ENCODE measurements around the gene PIERCE2.
"Not testable (repeated sequence)": the region's sequence is repeated elsewhere in the genome, so short reads cannot be mapped to it uniquely, and the experiment has no call there.

Gene PIERCE2

DNA sequence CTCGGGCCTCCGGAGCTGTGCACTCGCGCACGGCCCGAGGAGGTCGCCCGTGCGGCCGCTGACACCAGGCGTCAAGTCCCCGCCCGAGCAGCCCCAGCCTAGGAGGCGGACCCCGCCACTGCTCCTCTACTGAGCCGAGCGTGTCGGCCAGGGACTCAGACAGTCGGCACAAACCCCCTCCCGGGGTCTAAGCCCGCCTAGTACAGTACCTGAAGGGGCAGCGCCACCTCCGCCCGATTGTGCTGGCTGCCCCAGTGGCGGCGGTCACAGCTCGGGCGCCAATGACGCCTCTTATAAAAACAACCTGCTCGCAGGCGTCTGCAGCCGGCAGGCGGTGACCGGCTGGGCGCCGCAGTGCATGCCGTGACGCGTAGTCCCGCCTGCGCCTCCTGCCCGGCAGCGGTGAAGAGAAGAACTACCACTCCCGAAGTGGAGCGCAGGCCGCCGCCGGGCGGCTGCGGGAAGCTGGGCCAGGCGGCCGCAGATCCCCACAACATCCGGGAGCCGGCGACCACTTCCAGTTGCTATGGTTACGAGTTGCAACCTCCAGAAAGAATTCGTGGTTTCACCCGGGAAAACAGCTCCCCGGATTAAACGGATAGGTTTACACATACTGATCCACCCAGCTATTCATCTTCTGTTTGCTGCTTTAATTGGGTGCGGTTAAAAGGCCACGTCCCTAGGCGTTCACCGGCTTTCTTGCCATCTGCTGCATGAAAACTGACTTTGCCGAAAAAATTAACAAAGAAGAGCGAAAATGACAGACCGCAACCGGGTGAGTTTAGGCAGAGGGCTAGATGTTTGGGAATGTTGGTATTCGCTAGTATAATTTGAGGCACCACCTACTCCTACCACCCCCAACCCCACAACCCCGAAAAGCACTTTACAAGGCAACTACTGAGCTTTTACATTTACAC, at the start of gene PIERCE2, which contains the start of gene CCPG1:
Gene PIERCE2, plus strand, starts transcription at position 484 of the 917 bp plus-strand sequence. Its CDS starts 274 bp downstream, at position 758.
Gene CCPG1, minus strand, starts transcription at position 348 of the 917 bp plus-strand sequence. CDS start 18,935 bp downstream, outside the sequence.
- peak; percentile 58 to 96 (median 88) for DNase-seq

GRCh38 chr15:55360256-55360655, 48.0 kb upstream of the PIERCE2 start:
- DNase-seq: no peak

GRCh38 chr15:55361048-55361447, 47.2 kb upstream of the PIERCE2 start:
- DNase-seq: no peak

- DNase-seq: no peak
Observed at GRCh38 chr15:55362641-55363040, 45.7 kb upstream of the PIERCE2 start.

DNA sequence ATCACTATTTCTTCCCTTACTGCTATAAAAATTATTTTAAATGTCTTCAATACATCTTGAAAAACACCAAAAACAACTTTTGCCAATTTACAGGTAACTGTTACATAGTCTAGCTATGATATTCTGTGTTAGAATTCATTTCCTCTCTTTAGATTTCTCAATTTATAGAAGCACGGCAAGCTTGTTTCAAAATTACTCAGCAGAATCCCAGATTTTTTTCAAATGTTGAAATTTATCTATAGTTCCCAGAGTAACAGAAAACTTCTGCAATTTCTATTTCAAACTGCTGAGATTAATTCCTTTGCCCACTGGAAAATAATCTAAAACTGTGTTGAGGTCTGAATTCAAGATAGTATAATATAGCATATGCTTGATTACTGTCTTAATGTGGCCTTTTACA, 41.3 kb upstream of the PIERCE2 start:
- no peak for DNase-seq

DNA sequence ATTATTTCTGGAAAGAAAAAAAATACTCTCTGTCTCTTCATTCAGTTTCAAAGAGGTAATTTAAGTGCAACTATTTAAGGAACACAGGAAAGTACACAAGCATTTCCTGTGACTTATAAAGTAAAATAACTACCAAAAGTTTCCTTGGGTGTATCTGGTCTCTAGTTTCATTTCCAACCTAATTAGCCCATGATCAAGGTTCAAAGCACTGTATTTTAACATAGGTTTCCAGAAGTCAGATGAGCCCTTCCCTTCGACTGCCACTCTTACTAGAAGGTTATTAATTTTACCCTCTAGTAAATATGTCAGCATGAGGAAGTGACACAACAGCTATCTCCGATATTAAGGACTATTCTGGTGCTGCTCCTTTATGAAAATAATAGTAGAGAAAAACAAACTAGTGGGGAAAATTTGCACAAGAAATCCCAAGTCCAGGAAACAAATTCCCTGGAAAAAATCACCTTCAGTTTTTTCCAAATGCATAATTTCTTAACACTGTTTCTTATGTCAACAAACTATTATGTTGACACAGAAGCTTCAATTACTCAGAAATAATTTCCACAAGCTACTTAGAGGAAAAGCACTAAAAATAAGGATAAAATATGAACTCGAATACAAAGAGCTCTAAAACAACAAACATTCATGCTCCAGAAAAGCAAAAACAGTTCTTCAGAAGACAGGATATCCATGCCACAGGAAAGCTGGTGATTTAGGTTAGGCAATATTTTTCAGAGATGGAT, 35.4 kb upstream of the PIERCE2 start:
- DNase-seq: no peak

DNA sequence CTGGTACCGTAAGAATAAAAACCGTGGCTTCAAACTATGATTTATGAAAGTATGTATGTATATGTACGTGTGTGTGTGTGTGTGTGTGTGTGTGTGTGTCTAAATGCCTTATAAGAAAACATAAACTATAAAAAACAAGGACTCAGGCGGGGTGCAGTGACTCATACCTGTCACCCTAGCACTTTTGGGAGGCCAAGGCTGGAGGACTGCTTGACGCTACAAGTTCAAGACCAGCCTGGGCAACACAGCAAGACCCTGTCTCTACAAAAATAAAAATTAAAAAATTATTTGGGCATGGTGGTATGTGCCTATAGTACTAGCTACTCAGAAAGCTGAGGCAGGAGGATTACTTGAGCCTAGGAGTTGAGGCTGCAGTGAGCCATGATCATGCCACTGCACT, 29.2 kb upstream of the PIERCE2 start:
- no peak for DNase-seq

- no peak for DNase-seq
Observed at GRCh38 chr15:55381595-55381994, 26.7 kb upstream of the PIERCE2 start.

- no peak for DNase-seq
Observed at GRCh38 chr15:55383687-55384086, 24.6 kb upstream of the PIERCE2 start.

- DNase-seq: no peak
Observed at GRCh38 chr15:55387027-55387426, 21.3 kb upstream of the PIERCE2 start.

DNA sequence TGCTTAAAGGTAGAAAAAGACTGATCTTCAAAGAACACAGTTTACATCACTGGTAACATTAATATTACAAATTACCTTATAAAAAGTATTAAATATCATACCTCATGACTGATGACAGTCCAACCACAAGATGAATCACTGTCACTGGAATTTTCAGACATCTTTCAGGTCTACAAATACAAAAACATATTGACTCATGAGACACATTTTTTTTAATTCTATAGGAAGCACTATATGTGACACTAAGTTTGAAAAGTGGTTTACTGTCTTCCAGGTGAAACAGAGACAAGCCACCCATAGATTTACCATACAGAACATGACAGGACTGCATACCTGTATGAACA, 19.1 kb upstream of the PIERCE2 start:
- no peak for DNase-seq

DNA sequence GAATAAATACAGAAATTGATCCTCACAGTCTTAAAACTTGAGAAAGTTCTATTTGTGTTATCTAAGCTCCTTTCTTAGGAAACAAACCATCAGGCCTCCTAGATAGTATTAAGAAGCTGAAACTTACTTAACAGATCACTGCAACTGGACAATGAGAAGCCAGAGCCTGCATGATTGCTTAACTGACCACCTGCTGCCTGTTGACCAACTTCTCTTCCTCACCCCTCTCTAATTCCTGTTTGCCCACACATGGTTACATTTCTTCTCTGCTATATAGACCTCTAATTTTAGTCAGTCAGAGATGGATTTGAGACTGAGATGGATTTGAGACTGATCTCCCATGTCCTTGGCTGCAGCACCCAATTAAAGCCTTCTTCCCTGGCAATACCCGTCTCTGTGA, 13.6 kb upstream of the PIERCE2 start:
- DNase-seq: no peak

DNA sequence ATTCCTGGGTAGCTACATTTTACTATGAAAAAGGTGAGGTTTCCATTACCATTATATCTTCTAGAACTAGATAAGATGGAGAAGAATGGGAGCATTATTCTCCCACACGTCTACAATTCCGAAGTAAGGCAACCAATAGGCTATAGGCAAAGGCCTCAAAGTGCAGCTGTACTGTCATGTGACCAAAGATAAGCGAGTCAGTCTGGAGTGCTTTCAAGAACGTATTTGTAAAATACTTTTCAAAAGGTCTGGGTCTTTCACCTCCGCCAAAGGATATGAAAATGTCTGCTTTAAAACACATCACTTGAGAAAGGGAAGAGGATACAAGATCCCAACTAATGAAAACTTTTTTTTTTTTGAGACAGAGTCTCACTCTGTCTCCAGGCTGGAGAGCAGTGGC, 10.1 kb upstream of the PIERCE2 start:
- DNase-seq: no peak

DNA sequence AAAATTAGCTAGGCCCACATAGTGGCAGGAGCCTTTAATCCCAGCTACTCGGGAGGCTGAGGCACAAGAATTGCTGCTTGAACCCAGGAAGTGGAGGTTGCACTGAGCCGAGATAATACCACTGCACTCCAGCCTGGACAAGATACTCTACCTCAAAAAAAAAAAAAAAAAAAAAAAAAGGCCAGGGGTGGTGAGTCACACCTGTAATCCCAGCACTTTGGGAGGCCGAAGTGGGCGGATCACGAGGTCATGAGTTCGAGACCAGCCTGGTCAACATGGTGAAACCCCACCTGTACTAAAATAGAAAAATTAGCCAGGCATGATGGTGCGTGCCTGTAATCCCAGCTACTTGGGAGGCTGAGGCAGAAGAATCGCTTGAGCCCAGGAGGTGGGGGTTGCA, 8.2 kb upstream of the PIERCE2 start:
- DNase-seq: not testable (repeated sequence)

- no peak for DNase-seq
Observed at GRCh38 chr15:55401786-55402246, 6.5 kb upstream of the PIERCE2 start.

- no peak for DNase-seq
Observed at GRCh38 chr15:55402707-55403106, 5.6 kb upstream of the PIERCE2 start.

DNA sequence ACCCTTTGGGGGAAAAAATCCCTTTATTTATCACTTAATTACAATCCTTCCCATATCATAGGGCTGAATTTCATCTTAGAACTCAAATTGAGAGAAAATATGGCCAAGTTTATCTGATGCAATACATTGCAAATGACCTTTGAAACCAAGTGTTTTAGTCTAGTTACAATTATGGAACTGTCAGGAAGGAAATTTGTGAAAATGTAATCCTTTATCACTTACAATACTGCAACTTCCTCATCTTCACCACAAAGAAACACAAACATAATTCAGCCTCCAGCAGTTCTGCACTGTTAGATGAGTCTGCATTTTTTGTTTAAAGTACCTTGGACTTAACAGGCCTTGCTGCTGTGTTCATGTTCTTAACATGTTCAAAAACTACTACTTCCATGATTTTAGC, 4.8 kb upstream of the PIERCE2 start:
- no peak for DNase-seq

DNA sequence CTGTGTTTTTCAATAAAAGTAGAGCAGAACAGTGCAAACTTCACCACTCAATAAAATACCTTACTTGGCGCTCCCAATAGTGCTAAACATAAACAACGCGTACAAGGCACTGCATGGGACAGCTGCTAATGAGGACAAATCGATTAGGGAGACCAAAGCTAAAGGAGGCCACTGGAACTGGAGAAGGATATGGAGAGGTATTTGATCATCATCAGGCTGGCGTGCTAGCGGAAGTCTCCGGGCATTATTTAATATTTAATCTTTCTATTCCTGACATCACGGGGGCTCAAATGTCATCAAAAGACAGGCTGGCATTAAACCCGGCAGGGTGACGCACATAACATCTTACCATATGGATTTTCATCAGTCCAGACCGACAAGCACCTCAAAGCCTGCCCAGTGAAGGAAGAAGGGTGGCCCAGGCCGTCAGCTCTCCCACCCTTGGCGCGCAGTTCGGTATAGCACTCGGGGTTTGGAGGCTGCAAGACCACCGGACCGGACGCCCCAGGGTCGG, 740 bp upstream of the PIERCE2 start:
- DNase-seq: peak in 3 of 51 donors; percentile 22 to 45 (median 32)

DNA sequence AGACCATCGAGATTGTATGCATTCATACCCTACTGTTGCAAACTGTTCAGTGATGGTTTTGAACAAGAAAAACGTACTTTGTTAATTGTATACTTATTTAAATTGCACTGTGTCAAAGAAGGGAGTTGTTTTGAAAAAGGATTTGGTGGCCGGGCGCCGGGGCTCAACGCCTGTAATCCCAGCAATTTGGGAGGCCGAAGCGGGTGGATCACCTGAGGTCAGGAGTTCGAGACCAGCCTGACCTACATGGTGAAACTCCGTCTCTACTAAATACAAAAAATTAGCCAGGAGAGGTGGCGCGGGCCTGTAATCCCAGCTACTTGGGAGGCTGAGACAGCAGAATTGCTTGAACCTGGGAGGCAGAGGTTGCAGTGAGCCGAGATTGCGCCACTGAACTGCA, 681 bp downstream of the PIERCE2 start:
- not testable (repeated sequence) for DNase-seq

DNA sequence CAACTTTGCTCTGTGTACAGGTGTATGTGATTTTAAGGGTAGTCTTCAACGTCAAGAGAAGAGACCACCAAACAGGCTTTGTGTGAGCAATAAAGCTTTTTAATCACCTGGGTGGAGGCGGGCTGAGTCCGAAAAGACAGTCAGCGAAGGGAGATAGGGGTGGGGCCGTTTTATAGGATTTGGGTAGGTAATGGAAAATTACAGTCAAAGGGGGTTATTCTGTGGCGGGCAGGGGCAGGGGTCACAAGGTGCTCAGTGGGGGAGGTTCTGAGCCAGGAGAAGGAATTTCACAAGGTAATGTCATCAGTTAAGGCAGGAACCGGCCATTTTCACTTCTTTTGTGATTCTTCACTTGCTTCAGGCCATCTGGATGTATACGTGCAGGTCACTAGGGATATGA, 9.4 kb downstream of the PIERCE2 start:
- not testable (repeated sequence) for DNase-seq

GRCh38 chr15:55420171-55420866, 12.0 kb downstream of the PIERCE2 start:
- no peak for DNase-seq

DNA sequence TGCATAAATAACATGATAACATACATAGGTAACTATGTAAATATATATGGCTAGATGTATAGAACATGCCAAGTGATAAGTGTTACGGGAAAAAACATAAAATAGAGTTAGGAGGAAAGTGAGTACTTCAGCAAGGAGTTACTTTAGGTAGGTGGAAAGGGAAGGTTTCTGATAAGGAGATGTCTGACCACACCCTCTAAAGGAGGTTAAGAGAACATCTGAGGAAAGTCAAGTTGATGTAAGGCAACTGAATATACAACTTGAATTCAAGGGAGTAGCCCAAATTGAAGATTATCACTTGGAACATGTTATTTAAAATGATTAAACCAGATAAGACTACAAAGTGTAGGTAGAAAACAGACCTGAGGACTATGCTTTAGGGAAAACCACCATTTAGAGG, 13.8 kb downstream of the PIERCE2 start:
- no peak for DNase-seq
